Subcutaneous preadipocyte (primary cell): ENCODE results near the gene C1QL3. TPM values are rescaled to one million over a fixed set of nuclear protein-coding genes. Genes with fewer than 3 reads are reported as not detected.
A peak's percentile ranks its signal among the peaks of the same experiment; 100 is the strongest.

Experiments used
- small RNA-seq: library from RNA; depleted of rRNA; stranded (forward); fragments of <200 nt; gene quantifications from one replicate; pipeline ENCODE3, GENCODE V24; 2012
- total RNA-seq: library from RNA; depleted of rRNA; stranded (reverse); fragments of >200 nt; gene quantifications from 2 replicates; pipeline ENCODE4 v1.2.3, GENCODE V29; 2012

C1QL3 gene
- total RNA-seq, result not detected in 2 replicates

GRCh38 chr10:16521311-16522016 is at the start of gene C1QL3:
TSS of gene C1QL3 (minus strand) at chr10:16521879. CDS start at chr10:16521065, 814 bp downstream.

Small RNA genes lying within 50 kb of the gene (small RNA-seq; reads per million reads assigned to genes)
- gene RNU2-18P, result 1.1 reads per million, percentile 60 among the genes with 10 or more reads in this experiment

Other genes starting within 250 kb of the C1QL3 start
- 15.1 and 19.1 TPM in 2 replicates for gene PTER, start 84.9 kb downstream of the C1QL3 start, total RNA-seq